Measurements from ENCODE around the gene SESTD1.

Gene SESTD1

GRCh38 chr2:179177694-179178093, 86.9 kb downstream of the SESTD1 start:
- no peak overlapping the region for H3K27ac ChIP-seq (ENCODE audit: low read depth, low read length)
- H2BK120ac ChIP-seq (ENCODE audit: insufficient read depth, low read length, poor library complexity): no peak overlapping the region
- no peak overlapping the region for H2BK12ac ChIP-seq (ENCODE audit: low read length)
- H3K4ac ChIP-seq (ENCODE audit: low read depth, low read length): no peak overlapping the region
- no peak overlapping the region for H3K14ac ChIP-seq (ENCODE audit: low read length)
- H2BK5ac ChIP-seq (ENCODE audit: low read depth, low read length, poor library complexity): no peak overlapping the region
- H4K12ac ChIP-seq (ENCODE audit: low read depth, low read length): no peak overlapping the region
- H3K4me2 ChIP-seq (ENCODE audit: low read length): no peak overlapping the region
- H3K36me3 ChIP-seq (ENCODE audit: control insufficient read depth in 1 of 2, insufficient read depth in 2 of 2, low read length in 2 of 2): peaks cover 0 to 3% of the 10 kb centered on the region in 2 experiments
- H3K27me3 ChIP-seq (ENCODE audit: insufficient read depth, low read length): no peaks in the 10 kb centered on the region
- no peak overlapping the region for H2AFZ ChIP-seq (ENCODE audit: insufficient read depth, low read length, poor library complexity)
- no CpG with 5 or more reads among the region's 1 CpG for WGBS (ENCODE audit: extremely low coverage, insufficient coverage, insufficient read length)
- H2AK5ac ChIP-seq (ENCODE audit: low read length): no peak overlapping the region
- H3K4me3 ChIP-seq (ENCODE audit: low read depth, low read length): no peak overlapping the region
- H3K4me1 ChIP-seq (ENCODE audit: control insufficient read depth in 1 of 2, insufficient read depth in 2 of 2, low read length in 2 of 2): peaks cover 0 to 1% of the 10 kb centered on the region in 2 experiments
- no peak overlapping the region for H3K23ac ChIP-seq (ENCODE audit: low read length)
- H4K8ac ChIP-seq (ENCODE audit: low read depth, low read length): no peak overlapping the region
- no peak for DNase-seq
- H3K79me2 ChIP-seq (ENCODE audit: control insufficient read depth, insufficient read depth, low read length, poor library complexity): no peaks in the 10 kb centered on the region
- H3K9ac ChIP-seq (ENCODE audit: low read length): no peak overlapping the region
- H4K91ac ChIP-seq (ENCODE audit: low read depth, low read length): no peak overlapping the region
- no peak overlapping the region for H3K18ac ChIP-seq (ENCODE audit: low read length)
- no peaks in the 10 kb centered on the region for H3K9me3 ChIP-seq (ENCODE audit: insufficient read depth, low read depth, low read length)
- no peaks in the 10 kb centered on the region for H3K79me1 ChIP-seq (ENCODE audit: low read length)

DNA sequence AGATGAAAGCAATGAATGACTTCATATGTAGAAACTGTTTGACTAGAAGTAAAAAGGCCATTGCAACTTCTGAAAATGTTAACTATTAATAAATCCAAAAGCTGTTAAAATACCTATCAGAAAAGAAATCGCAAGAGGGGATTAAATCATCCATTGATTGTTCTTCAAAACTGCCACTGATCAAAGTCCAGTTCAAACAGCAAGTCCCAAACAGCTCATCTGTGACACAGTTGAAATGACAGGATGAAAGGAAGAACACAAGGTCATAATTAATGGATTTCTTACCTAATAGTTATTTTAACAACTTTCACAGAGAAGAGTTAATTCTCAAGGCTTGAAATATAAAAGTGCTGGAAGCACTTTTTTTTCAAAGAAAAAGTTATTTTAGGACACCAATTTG, 90.4 kb downstream of the SESTD1 start:
- WGBS (ENCODE audit: extremely low coverage, insufficient coverage, insufficient read length): no CpG with 5 or more reads among the region's 1 CpG
- Histone ChIP-seq H2AFZ (ENCODE audit: insufficient read depth, low read length, poor library complexity) (no peak overlapping the region), H4K8ac (ENCODE audit: low read depth, low read length) (no peak overlapping the region), H3K79me1 (ENCODE audit: low read length) (no peaks in the 10 kb centered on the region), H3K23ac (ENCODE audit: low read length) (no peak overlapping the region), H3K27ac (ENCODE audit: low read depth, low read length) (no peak overlapping the region), H4K12ac (ENCODE audit: low read depth, low read length) (no peak overlapping the region), H3K79me2 (ENCODE audit: control insufficient read depth, insufficient read depth, low read length, poor library complexity) (no peaks in the 10 kb centered on the region), H3K27me3 (ENCODE audit: insufficient read depth, low read length) (no peaks in the 10 kb centered on the region), H2BK5ac (ENCODE audit: low read depth, low read length, poor library complexity) (no peak overlapping the region), H3K9me3 (ENCODE audit: insufficient read depth, low read depth, low read length) (no peaks in the 10 kb centered on the region), H2BK12ac (ENCODE audit: low read length) (no peak overlapping the region), H3K36me3 (ENCODE audit: control insufficient read depth in 1 of 2, insufficient read depth in 2 of 2, low read length in 2 of 2) (peaks cover 0 to 3% of the 10 kb centered on the region in 2 experiments), H3K4me3 (ENCODE audit: low read depth, low read length) (no peak overlapping the region), H3K4me1 (ENCODE audit: control insufficient read depth in 1 of 2, insufficient read depth in 2 of 2, low read length in 2 of 2) (no peaks in the 10 kb centered on the region), H3K14ac (ENCODE audit: low read length) (no peak overlapping the region), H3K9ac (ENCODE audit: low read length) (no peak overlapping the region), H4K91ac (ENCODE audit: low read depth, low read length) (no peak overlapping the region), H2AK5ac (ENCODE audit: low read length) (no peak overlapping the region), H3K4me2 (ENCODE audit: low read length) (no peak overlapping the region), H3K18ac (ENCODE audit: low read length) (no peak overlapping the region), H2BK120ac (ENCODE audit: insufficient read depth, low read length, poor library complexity) (no peak overlapping the region), H3K4ac (ENCODE audit: low read depth, low read length) (no peak overlapping the region)
- no peak for DNase-seq

DNA sequence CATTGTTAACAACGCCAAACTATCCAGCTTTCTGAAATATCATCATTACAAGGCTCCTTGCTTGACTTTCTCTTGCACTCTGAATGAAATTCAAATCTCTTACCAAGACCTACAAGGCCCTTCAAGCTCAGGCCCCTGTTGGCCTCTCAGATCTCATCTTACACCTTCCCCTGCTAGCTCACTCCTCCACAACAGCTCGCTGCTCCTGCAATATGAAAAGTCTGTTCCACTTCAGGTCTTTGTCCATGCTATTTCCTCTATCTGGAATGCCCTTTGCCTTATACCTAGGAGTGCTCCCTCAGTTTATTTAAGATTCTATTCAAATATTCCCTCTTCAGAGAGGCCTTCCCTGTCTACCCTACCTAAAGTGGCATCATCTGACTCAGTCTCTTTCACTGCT, 91.7 kb downstream of the SESTD1 start:
- Histone ChIP-seq H3K23ac (ENCODE audit: low read length) (no peak overlapping the region), H3K4me2 (ENCODE audit: low read length) (no peak overlapping the region), H2AK5ac (ENCODE audit: low read length) (no peak overlapping the region), H3K27me3 (ENCODE audit: insufficient read depth, low read length) (no peaks in the 10 kb centered on the region), H2BK120ac (ENCODE audit: insufficient read depth, low read length, poor library complexity) (no peak overlapping the region), H3K36me3 (ENCODE audit: control insufficient read depth in 1 of 2, insufficient read depth in 2 of 2, low read length in 2 of 2) (peaks cover 0 to 3% of the 10 kb centered on the region in 2 experiments), H3K4ac (ENCODE audit: low read depth, low read length) (no peak overlapping the region), H3K79me2 (ENCODE audit: control insufficient read depth, insufficient read depth, low read length, poor library complexity) (no peaks in the 10 kb centered on the region), H3K9ac (ENCODE audit: low read length) (no peak overlapping the region), H3K14ac (ENCODE audit: low read length) (no peak overlapping the region), H3K18ac (ENCODE audit: low read length) (no peak overlapping the region), H3K27ac (ENCODE audit: low read depth, low read length) (no peak overlapping the region), H4K8ac (ENCODE audit: low read depth, low read length) (no peak overlapping the region), H4K12ac (ENCODE audit: low read depth, low read length) (no peak overlapping the region), H3K4me1 (ENCODE audit: control insufficient read depth in 1 of 2, insufficient read depth in 2 of 2, low read length in 2 of 2) (no peaks in the 10 kb centered on the region), H2AFZ (ENCODE audit: insufficient read depth, low read length, poor library complexity) (no peak overlapping the region), H4K91ac (ENCODE audit: low read depth, low read length) (no peak overlapping the region), H2BK5ac (ENCODE audit: low read depth, low read length, poor library complexity) (no peak overlapping the region), H3K79me1 (ENCODE audit: low read length) (no peaks in the 10 kb centered on the region), H3K4me3 (ENCODE audit: low read depth, low read length) (no peak overlapping the region), H2BK12ac (ENCODE audit: low read length) (no peak overlapping the region), H3K9me3 (ENCODE audit: insufficient read depth, low read depth, low read length) (no peaks in the 10 kb centered on the region)
- no CpG with 5 or more reads among the region's 2 CpGs for WGBS (ENCODE audit: extremely low coverage, insufficient coverage, insufficient read length)
- no peak for DNase-seq

GRCh38 chr2:179171371-179171770, 93.3 kb downstream of the SESTD1 start:
- Histone ChIP-seq H3K9ac (ENCODE audit: low read length) (no peak overlapping the region), H3K36me3 (ENCODE audit: control insufficient read depth in 1 of 2, insufficient read depth in 2 of 2, low read length in 2 of 2) (peaks cover 0 to 3% of the 10 kb centered on the region in 2 experiments), H4K12ac (ENCODE audit: low read depth, low read length) (no peak overlapping the region), H4K91ac (ENCODE audit: low read depth, low read length) (no peak overlapping the region), H4K8ac (ENCODE audit: low read depth, low read length) (no peak overlapping the region), H3K79me1 (ENCODE audit: low read length) (no peaks in the 10 kb centered on the region), H3K9me3 (ENCODE audit: insufficient read depth, low read depth, low read length) (no peaks in the 10 kb centered on the region), H3K23ac (ENCODE audit: low read length) (no peak overlapping the region), H3K4ac (ENCODE audit: low read depth, low read length) (no peak overlapping the region), H3K18ac (ENCODE audit: low read length) (no peak overlapping the region), H3K4me1 (ENCODE audit: control insufficient read depth in 1 of 2, insufficient read depth in 2 of 2, low read length in 2 of 2) (no peaks in the 10 kb centered on the region), H2BK120ac (ENCODE audit: insufficient read depth, low read length, poor library complexity) (no peak overlapping the region), H2AFZ (ENCODE audit: insufficient read depth, low read length, poor library complexity) (no peak overlapping the region), H2AK5ac (ENCODE audit: low read length) (no peak overlapping the region), H3K27ac (ENCODE audit: low read depth, low read length) (no peak overlapping the region), H3K4me2 (ENCODE audit: low read length) (no peak overlapping the region), H3K4me3 (ENCODE audit: low read depth, low read length) (no peak overlapping the region), H3K27me3 (ENCODE audit: insufficient read depth, low read length) (no peaks in the 10 kb centered on the region), H3K79me2 (ENCODE audit: control insufficient read depth, insufficient read depth, low read length, poor library complexity) (no peaks in the 10 kb centered on the region), H2BK5ac (ENCODE audit: low read depth, low read length, poor library complexity) (no peak overlapping the region), H2BK12ac (ENCODE audit: low read length) (no peak overlapping the region), H3K14ac (ENCODE audit: low read length) (no peak overlapping the region)
- no CpG with 5 or more reads among the region's 1 CpG for WGBS (ENCODE audit: extremely low coverage, insufficient coverage, insufficient read length)
- DNase-seq: no peak

Data from trophoblast cell (in vitro differentiated cells and primary cell).